ENCODE results near the gene CLEC4M.

CLEC4M gene

DNA sequence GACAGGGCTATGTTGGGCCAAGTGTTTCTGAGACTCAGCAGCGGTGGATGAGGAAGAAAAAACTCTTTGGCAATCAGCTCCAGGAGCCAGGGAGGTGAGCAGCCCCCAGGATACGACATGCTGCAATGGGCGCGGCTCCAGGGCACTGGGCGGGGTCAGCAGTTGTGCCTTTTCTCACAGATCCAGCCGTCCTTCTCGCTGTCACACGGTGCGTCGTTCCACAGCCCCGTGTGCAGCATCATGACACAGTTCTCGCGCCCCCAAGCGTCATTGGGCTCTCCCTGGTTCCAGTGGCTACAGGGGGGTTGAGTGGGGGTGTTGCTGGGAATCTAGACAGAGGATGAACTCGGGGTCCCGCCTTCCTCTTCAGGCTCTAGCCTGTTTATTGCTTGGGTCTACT lies 33.8 kb upstream of the CLEC4M start:
- no peak for DNase-seq (ENCODE audit: low read depth)
- no peak overlapping the region for H3K4me3 ChIP-seq (ENCODE audit: low read length)
- TF ChIP-seq, protein P1, sequence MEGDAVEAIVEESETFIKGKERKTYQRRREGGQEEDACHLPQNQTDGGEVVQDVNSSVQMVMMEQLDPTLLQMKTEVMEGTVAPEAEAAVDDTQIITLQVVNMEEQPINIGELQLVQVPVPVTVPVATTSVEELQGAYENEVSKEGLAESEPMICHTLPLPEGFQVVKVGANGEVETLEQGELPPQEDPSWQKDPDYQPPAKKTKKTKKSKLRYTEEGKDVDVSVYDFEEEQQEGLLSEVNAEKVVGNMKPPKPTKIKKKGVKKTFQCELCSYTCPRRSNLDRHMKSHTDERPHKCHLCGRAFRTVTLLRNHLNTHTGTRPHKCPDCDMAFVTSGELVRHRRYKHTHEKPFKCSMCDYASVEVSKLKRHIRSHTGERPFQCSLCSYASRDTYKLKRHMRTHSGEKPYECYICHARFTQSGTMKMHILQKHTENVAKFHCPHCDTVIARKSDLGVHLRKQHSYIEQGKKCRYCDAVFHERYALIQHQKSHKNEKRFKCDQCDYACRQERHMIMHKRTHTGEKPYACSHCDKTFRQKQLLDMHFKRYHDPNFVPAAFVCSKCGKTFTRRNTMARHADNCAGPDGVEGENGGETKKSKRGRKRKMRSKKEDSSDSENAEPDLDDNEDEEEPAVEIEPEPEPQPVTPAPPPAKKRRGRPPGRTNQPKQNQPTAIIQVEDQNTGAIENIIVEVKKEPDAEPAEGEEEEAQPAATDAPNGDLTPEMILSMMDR (conservative IDR thresholded peaks at IDR 0.05; ENCODE audit: low read length): no peak

DNA sequence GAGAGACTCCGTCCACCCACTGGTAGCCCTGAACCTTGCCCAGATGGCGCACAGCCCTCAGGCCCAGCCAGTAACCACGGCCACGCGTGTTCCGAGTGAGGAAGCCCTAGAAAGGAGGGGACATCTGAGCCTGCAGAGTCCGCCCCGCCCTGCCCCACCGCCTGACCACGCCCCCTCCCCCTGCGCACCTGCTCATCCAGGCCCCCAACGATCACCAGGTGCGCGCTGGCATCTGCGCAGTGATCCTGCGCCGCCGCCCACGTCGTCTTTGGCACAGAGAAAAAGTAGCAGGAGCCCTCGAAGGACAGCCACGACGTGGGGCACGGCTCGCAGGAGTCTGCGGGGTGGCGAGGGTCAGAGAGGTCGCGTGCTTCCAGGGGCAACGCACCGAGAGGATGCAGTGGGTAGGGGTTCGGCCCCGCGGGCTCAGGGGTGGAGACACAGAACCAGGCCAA lies 33.2 kb upstream of the CLEC4M start:
- H3K4me3 ChIP-seq (ENCODE audit: low read length): no peak overlapping the region
- no peak for DNase-seq (ENCODE audit: low read depth)
- TF ChIP-seq, protein P1 (conservative IDR thresholded peaks at IDR 0.05; ENCODE audit: low read length): no peak

DNA sequence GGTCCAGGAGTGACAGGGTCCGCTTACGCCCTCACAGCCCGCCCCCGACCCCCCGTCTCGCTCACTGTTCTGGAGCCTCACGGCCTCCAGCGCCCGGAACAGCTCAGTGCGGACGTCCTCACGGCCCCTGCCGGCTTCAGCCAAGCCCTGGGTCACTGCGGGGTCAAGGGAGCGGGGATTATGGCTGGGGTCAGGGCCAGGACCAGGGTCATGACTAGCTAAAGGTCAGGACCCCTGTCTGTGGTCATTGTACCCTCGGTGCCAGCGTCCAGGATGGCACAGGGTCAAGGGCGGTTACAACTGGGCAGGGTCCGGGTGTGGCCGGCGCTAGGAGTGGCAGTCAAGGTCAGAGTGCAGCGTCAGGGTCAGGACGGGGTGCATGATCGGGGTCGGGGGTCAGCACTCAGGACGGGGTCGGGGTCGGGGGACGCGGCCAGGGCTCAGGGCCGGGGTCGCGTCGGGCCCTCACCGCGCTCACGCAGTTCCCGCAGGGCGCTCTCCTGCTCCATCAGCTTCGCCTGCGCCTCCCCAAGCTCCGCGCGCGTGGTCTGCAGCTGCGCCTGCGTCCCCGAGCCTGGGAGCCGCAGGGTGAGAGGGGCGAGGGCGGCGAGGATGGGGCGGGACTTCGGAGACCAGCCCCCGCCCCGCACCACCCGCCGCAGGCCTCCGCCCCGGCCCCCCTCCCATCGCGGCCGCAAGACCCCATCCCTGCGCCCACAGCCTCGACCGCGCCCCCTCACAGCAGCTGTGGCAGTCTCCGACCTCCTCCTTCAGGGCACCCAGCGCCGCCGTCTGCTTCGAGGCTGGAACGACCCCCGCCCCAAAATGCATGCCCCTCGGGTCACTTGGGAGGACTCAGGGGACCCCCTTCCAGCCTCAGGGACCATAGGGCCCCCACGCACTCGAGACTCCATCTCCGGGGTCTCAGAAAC lies 32.5 kb upstream of the CLEC4M start:
- DNase-seq (ENCODE audit: low read depth): no peak
- no peak overlapping the region for H3K4me3 ChIP-seq (ENCODE audit: low read length)
- TF ChIP-seq, protein P1 (conservative IDR thresholded peaks at IDR 0.05; ENCODE audit: low read length): no peak

DNA sequence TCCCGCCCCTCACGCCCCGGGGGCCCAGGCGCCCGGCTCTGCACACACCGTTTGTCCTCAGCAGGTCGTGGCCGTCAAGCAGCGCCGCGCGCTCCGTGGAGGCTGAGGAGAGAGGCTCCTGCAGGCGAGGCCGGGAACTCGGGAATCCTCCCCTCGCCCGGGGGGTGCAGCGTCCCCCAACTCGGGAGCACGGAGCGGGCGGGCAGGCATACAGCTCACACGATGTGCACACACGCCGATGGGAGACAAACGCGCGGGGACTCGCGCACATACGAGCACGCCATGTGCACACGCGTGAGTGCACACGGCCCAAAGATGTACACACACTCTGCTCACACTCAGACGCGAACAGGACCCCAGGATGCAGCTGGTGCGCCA lies 31.8 kb upstream of the CLEC4M start:
- TF ChIP-seq, protein P1 (conservative IDR thresholded peaks at IDR 0.05; ENCODE audit: low read length): no peak
- DNase-seq (ENCODE audit: low read depth): no peak
- H3K4me3 ChIP-seq (ENCODE audit: low read length): no peak overlapping the region

DNA sequence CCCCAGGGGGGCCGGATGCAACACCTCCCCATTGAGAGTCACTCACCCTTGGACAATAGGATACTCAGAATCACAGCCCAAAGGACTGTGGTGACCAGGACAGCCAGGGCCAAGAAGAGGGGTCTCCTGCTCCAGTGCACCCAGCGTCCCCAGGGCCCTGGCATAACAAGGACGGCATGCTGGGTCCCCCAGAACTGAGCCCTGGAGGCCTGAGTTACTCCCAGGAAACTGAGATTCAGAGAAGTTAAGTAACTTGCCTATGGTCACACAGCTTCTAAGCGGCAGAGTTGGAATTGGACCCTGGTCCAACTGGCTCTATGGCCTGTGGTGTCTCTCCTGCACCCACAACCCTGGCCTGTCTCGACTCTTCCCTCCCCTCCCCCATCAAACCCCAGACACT lies 31.4 kb upstream of the CLEC4M start:
- DNase-seq (ENCODE audit: low read depth): no peak
- H3K4me3 ChIP-seq (ENCODE audit: low read length): no peak overlapping the region
- TF ChIP-seq, protein P1 (conservative IDR thresholded peaks at IDR 0.05; ENCODE audit: low read length): no peak

DNA sequence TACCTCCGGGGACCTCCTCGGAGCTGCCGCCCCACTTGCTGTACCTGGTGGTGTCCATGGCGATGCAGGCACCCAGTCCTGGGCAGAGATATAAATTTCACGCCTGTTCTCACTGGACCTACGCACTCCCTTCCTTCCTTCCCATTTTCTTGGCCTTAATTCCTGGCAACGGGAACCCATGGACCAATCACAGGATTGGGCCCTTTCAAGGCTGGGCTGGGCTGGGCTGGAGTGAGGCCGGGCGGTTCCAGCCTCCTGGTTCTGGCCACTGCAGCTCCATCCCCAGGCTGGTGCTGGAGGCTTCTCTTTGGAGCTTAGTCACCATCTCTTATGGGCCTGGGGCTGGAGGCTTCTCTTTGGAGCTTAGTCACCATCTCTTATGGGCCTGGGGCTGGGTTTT lies 31.0 kb upstream of the CLEC4M start, which contains the start of gene CLEC4G:
Gene CLEC4G, minus strand, starts transcription at position 66 of the 400 bp plus-strand sequence. Its CDS starts 8 bp downstream, at position 58.
- TF ChIP-seq, protein P1 (conservative IDR thresholded peaks at IDR 0.05; ENCODE audit: low read length): no peak
- DNase-seq (ENCODE audit: low read depth): no peak
- no peak within 1 kb of the TSS for H3K4me3 ChIP-seq (ENCODE audit: low read length)

DNA sequence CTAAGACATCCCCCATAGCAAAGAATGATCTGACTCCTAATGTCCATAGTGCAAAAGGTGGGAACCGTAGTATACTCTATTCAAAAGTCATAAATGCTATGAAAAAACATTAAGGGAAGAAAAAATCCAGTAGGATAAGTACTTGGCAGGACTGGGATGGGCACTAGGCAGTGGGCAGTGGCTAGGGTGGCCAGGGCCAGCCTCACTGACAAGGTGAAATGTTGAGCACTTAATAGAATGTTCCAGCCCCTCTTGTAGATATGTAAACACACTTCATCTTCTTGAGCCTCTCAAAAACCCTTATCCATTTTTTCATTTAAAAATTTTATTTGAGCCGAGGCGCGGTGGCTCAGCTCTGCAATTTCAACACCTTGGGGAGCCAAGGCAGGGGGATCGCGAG lies 29.7 kb upstream of the CLEC4M start:
- TF ChIP-seq, protein P1 (conservative IDR thresholded peaks at IDR 0.05; ENCODE audit: low read length): no peak
- no peak for DNase-seq (ENCODE audit: low read depth)
- H3K4me3 ChIP-seq (ENCODE audit: low read length): no peak overlapping the region
